ENCODE measurements around the gene KCNQ5. TPM values are rescaled to one million over a fixed set of nuclear protein-coding genes. Genes with fewer than 3 reads are reported as not detected.

Gene KCNQ5
- total RNA-seq, 1 experiment from 2014 or later = 0.07 TPM

DNA sequence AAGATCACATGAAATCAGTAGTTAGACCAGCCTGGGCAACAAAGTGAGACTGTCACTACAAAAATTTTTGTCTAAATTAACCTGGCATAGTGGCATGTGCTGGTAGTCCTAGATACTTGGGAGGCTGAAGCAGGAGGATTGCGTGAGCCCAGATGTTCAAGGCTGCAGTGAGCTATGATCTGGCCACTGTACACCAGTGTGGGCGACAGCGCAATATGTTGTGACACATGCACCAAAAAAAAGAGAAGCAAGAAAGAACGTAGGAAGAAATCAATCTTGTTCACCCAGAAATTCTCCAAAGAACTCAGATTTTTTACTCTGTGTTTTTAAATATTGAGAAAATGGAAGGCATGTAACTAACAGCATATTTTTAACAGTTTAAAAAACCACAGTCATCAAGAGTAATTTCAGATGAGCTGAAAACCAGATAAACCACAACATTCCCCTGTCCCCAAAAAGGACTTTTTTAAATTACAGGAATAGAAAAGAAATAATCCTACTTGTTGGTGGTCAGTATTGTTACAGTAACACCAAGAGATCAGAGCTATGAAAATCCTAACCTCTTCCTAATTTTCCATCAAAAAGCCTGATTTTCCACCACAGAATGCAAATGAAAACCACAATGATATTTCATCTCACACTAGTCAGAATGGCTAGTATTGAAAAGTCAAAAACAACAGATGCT is 363.3 kb downstream of the KCNQ5 start:
- Histone ChIP-seq H2BK20ac (ENCODE audit: low read depth, low read length, poor library complexity, severe bottlenecking) (no peak overlapping the region), H3K18ac (ENCODE audit: insufficient read length, low read depth, low read length) (no peak overlapping the region), H3K9ac (ENCODE audit: extremely low read depth, insufficient read length, low read length) (no peak overlapping the region), H3K4me2 (ENCODE audit: insufficient read depth, insufficient read length, low read length) (no peak overlapping the region), H4K5ac (ENCODE audit: insufficient read length, low read depth, low read length) (no peak overlapping the region), H3K23me2 (ENCODE audit: insufficient read length, low read depth, low read length, poor library complexity, severe bottlenecking) (no peaks in the 10 kb centered on the region), H3K4me1 (ENCODE audit: insufficient read depth, low read length) (no peaks in the 10 kb centered on the region), H2BK12ac (ENCODE audit: insufficient read length, low read depth, low read length) (no peak overlapping the region), H3K9me3 (ENCODE audit: control insufficient read depth, low read depth, low read length) (no peaks in the 10 kb centered on the region), H4K20me1 (ENCODE audit: control insufficient read depth, insufficient read depth, insufficient read length) (no peaks in the 10 kb centered on the region), H2BK15ac (ENCODE audit: low read depth, low read length) (no peak overlapping the region), H3T11ph (ENCODE audit: low read length) (no peak overlapping the region), H2BK120ac (ENCODE audit: low read depth, low read length, poor library complexity, severe bottlenecking) (no peak overlapping the region), H3K4ac (ENCODE audit: low read depth, low read length) (no peak overlapping the region), H2BK5ac (ENCODE audit: insufficient read length, low read length) (no peak overlapping the region), H3K79me2 (ENCODE audit: insufficient read depth, low read length) (no peaks in the 10 kb centered on the region), H3K23ac (ENCODE audit: insufficient read length, low read depth, low read length) (no peak overlapping the region), H4K8ac (replicated peaks; ENCODE audit: insufficient read length, low read depth, low read length) (no peak overlapping the region), H3K79me1 (ENCODE audit: insufficient read depth, low read depth, low read length, poor library complexity, severe bottlenecking) (no peaks in the 10 kb centered on the region), H3K27me3 (ENCODE audit: insufficient read depth, low read length) (no peaks in the 10 kb centered on the region), H3K27ac (ENCODE audit: insufficient read length, low read depth, low read length) (no peak overlapping the region), H3K56ac (ENCODE audit: insufficient read length, low read depth, low read length) (no peak overlapping the region), H2AFZ (ENCODE audit: low read length) (no peak overlapping the region), H3K14ac (ENCODE audit: insufficient read depth, low read length) (no peak overlapping the region), H4K91ac (ENCODE audit: insufficient read length, low read depth, low read length) (no peak overlapping the region), H2AK5ac (ENCODE audit: insufficient read length, low read length) (no peak overlapping the region)
- H3K4me3 Mint-ChIP-seq = no peak overlapping the region
- no peak for DNase-seq
- no CpG with 5 or more reads among the region's 4 CpGs for WGBS (ENCODE audit: extremely low coverage, insufficient read length, low lambda C conversion rate)
- peaks cover 0 to 7% of the 10 kb centered on the region in 2 experiments; a peak in 1 of 4 replicates for H3K4me1 Mint-ChIP-seq
- peak overlapping the region in 1 of 3 experiments; percentile 16; a peak in 1 of 7 replicates for H3K27ac Mint-ChIP-seq
- H3K9me3 Mint-ChIP-seq = peaks cover 20 to 25% of the 10 kb centered on the region in 2 experiments
- TF ChIP-seq, protein P1, sequence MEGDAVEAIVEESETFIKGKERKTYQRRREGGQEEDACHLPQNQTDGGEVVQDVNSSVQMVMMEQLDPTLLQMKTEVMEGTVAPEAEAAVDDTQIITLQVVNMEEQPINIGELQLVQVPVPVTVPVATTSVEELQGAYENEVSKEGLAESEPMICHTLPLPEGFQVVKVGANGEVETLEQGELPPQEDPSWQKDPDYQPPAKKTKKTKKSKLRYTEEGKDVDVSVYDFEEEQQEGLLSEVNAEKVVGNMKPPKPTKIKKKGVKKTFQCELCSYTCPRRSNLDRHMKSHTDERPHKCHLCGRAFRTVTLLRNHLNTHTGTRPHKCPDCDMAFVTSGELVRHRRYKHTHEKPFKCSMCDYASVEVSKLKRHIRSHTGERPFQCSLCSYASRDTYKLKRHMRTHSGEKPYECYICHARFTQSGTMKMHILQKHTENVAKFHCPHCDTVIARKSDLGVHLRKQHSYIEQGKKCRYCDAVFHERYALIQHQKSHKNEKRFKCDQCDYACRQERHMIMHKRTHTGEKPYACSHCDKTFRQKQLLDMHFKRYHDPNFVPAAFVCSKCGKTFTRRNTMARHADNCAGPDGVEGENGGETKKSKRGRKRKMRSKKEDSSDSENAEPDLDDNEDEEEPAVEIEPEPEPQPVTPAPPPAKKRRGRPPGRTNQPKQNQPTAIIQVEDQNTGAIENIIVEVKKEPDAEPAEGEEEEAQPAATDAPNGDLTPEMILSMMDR (conservative IDR thresholded peaks at IDR 0.05) = no peak
- H3K27me3 Mint-ChIP-seq (ENCODE audit: low read depth) = peaks cover 4% of the 10 kb centered on the region; the same call in 1 of the 2 replicates
- H3K36me3 Mint-ChIP-seq (ENCODE audit: insufficient read depth in 1 of 3, low read depth in 3 of 3) = peaks cover 5 to 11% (median 11%) of the 10 kb centered on the region in 3 experiments

Measured in H9 (cell line).